GM21825 (cell line): ENCODE data around the gene UQCR10.

ENCODE experiments used
- ATAC-seq: cut with Tn5 transposase; IDR thresholded peaks from one replicate; pipeline ENCODE4 v1.9.1; 2021; ENCODE audit warnings: mild to moderate bottlenecking, moderate library complexity; ENCODE audit not compliant: unreplicated experiment

Gene UQCR10

DNA sequence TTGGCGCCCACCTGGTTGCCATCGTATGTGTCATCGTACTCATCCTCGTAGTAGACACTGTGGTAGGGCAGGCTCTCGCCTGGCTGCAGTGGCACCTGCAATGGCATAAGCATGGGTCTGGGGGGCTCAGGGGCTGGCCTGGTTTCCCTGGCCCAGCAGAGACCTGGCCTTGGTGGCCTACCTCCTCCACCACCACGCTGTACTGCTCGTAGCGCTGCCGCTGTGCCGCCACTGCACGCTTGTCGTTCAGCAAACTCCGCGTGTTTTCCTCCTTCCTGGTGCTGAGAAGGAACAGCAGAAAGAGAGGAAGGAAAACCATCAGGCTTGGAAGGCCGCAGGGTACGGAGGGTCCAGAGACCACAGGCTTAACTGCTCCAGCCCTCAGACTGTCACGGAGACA, 26.2 kb downstream of the UQCR10 start:
- no peak for ATAC-seq

DNA sequence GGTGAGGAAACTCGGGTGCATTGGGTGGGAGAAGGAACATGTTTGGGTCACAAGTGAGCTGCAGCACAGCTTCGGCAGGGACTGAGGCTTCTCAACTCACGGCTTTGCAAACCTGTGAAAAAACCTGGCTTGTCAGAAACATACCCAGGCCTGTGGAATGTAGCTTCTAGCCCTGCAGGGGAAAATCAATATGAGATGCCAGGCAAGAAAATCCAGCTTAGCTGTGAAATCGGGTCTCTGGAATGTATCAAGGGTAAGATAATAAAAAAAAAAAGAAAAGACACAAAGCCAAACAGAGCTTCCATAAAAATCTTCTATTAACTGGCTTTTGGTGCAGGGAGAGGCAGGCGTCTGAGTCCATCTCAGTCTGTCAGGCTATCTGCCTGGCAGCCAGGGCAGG, 28.5 kb downstream of the UQCR10 start:
- ATAC-seq: no peak

DNA sequence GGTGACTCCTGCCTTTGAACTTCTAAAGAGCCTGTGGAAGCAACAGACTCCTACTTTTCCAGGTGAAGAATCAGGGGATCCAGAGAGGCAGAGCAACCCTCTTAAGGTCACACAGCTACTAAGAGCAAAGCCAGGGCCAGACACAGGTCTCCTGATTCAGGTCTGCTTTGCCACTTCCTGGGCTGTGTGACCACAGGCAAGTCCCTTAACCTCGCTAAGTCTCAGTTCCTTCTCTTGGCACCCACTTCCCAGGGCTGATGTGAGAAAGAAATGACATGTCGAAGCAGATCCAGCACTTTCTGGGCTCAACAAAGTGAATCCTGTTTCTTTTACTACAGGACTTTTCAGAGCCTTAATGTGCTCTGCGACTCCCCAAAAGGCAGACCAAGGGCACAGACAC, 30.2 kb downstream of the UQCR10 start:
- ATAC-seq: no peak

DNA sequence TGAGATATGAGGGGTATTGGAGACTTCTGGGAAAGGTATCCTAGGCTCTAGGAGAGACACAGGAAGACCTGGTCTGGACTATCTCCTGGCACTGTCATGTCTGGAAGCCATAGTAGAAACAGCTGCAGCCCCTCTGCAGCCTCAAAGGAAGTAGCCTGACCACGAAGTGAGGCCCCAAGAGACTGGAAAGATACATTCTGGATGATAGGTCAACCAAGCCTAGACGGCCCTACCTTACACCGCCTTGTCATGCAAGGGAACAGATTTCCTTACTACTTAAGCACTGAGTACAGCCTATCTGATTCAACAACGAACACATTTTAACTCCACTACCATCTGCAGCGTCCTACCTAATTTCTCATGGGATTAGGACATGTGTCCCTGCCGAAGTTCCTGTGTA, 31.1 kb downstream of the UQCR10 start:
- ATAC-seq: no peak

DNA sequence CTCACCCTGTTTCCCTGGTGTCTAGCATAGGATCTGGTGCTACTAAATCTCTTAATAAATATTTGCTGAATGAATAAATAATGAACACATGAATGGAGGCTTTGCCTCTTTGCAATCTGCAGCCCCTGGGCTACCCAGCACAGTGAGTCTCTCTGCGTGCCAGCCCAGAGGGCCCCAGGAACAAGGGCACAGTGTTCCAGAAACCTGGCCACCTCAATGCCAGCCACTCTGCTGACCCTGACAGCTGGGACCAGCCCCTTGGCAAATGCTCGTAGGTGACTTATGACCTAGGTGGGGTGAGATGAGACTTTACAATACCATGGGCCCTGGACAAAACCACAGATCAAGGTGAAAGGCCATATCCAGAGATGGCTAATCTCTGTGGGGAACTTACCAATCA, 31.6 kb downstream of the UQCR10 start:
- no peak for ATAC-seq

DNA sequence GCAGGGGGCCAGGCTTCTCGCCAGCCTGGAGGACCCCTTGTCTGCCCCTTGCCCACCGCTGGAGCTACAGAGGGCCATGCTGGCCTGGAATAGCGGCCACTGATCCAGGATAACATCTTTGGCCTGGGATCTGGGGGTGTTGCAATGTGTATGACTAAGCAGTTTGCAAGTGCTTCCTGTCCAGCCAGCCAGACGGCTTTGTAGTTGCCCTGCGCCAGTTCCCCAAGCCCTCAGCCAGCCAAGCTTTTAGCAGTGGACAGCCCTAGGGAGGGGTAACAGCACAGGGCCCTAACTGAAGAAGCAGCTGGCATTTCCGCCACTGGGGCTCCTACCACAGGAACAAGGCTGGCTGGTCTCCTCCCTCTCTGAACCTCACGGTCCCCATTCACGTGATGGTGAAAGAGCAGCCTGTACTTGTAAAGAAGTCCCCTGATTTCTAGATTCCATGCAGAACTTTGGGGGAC, 32.1 kb downstream of the UQCR10 start:
- ATAC-seq: no peak

DNA sequence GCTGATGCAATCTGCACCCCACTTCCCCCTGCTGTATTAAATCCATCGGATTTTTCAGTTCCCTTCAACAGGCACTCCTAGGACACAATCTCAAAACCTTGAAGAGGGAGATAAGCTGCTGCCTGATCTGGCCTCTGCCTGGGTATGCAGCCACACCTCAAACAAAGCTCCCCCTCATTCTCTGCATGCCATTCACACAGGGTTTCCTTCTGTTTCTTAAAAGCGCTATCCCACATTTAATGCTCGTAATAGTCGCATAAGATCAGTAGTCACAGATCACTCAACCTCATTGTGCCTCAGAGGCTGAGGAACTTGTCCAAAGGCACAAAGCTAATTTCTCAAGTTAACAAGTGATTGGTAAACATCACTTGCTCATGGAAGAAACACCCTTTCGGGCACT, 34.0 kb downstream of the UQCR10 start:
- ATAC-seq: no peak

DNA sequence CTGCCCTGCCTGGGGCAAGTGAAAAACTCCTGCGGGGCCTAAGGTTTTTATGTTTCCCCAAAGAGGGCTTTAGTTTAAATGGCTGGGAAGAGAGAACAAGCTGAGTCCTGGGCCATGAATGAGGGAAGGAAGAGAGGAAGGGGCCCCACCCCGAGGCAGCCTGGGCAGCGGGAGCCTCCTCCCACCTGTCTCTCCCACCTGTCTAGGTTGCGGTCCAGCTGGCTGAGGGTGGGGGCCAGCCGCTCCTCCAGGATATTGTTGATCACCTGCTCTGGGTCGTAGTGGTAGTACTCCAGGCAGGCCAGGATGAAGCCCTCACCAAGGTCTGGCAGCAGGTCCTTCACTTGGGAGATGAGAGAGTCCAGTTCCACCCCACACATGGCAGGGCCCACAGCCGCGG, 34.6 kb downstream of the UQCR10 start:
- ATAC-seq: no peak

DNA sequence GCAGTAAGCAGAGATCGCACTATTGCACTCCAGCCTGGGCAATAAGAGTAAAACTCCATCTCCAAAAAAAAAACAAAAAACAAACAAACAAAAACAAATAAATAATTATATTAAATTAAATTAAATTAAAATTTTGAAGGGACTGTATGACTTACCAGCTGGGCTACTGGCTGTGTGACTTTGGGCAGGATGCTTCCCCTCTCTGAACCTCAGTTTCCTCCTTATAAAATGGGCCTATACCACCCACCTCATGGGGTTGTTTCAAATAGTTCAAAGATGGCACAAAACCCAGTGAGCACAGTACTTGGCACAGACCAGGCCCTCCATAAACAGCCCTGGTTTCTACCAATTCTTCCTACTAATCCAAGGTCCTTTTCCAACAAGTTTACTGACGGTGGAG, 36.0 kb downstream of the UQCR10 start:
- no peak for ATAC-seq

DNA sequence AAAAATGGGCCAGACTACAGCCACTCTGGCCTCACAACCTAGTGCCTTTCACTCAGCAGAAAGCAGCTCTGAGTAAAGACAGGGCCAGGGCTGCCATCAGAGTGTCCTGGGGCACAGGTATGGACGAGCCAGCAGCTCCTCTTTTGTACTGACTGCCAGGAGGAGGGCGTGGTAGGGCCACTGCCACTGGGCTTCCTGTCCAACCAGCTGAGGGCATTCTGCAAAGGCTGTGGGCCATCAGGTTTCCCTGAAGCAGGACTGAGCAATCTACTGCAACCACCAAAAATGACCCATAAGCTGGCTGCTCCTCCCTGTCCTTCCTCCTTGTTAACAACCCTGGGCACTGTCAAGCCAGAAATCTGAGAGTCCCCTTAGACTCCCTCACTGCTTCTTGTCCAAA, 37.8 kb downstream of the UQCR10 start:
- ATAC-seq: no peak

DNA sequence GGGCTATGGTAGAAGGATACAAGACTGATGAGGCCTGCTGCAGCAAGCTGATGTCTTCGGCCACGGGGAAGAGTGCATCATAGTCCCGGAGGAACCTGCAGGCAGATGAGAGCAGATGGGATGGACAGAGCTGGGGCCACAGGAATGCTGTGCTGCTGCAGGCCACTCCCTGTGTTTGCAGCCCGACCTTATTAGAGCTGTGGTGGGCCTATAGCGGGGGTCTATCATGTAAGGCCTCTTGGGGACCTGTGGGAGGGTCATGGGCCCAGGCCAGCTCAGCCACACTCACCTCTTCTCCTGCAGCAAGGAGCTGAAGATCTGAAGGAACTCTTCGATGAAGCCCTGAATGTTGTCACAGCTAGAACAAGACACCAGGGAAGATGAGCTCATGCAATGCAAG, 39.0 kb downstream of the UQCR10 start:
- ATAC-seq: no peak

DNA sequence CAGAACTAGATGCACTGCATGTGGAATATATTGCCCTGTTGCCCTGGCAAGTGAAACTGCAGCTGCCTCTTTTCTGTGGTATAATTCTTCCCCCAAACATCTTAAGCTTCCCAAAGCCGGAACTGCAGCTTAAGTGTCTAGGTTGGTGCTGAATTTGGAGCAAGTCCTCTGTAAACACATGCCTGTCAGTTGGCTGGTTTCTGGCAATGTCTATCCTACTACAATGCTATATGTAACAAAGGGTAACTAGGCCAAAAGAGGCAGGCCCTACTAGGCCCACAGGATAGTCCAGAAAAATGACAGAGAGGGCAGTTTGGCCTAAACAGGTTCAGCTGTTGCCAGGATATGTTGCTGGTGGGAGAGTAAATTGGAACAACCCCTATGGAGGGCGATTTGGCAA, 43.0 kb downstream of the UQCR10 start:
- ATAC-seq: no peak

DNA sequence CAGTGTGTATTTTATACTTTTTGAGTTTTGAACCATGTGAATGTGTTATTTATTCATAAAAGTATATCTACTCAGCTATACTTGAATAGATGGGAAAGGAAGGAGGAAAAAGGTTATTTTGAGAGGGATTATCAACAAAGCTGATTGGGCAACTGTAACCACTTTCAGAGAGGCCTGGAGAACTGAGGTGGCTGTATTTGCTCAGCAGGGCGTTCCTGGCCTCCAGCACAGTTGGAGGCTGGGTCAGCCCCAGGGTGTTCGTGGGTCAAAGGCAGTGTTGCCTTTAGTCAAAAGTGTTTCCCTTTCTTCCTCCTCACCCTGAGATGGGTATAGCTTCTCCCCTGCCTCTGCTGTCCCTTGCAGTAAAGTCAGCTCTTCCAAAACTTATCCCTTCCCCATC, 44.2 kb downstream of the UQCR10 start:
- ATAC-seq: no peak

DNA sequence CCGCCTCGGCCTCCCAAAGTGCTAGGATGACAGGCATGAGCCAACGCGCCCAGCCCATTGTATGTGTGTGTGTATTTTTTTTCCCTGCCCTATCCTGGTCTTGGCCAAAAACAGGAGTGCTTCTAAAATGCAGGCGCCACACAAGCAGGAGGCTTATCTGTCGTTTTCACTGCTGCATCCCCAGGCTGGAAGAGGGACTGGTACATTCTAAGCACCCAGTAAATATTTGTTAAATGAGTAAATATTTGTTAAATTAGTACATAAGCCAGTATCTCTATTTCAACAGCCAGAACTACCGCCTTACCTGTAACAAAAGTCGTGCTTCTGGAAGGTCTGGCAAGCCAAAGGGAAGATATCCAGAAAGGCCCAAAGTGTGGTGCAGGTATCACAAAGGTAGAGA, 46.0 kb downstream of the UQCR10 start:
- ATAC-seq: no peak

DNA sequence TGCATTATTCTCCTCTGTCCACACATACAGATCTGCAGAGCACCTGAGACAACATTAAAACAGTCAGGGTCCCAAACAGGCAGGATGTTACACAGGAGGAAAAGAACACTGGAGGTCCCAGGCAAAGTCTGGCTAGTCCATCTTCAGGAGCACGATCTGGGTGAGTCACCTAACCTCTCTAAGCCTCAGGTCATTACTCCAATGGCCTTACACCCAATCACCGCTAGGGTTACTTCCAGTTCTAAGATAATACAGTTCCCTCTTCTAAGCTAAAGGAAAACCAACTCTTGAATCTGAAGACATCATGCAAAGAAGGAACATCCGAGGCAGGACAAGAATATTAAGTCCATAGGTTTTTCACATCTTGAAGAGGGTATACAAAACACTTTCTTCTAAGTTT, 46.4 kb downstream of the UQCR10 start:
- ATAC-seq: no peak

DNA sequence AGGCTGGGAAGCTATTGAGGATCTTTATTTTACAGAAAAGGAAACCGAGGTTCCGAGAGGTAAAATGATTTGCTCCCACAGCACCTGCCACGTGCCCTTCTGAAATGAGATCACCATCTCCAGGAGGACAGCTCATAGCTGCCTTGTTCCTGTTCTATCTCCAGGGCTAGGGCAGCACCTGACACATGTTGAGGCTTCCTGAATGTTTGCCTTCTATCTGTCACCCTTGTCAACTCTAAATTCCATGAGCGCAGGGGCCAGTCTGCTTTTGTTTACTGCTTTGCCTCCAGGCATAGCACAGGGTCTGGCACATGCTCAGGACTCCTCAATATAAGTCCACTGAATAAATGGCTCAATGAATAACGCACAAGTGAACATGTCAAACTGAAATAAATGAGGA, 46.8 kb downstream of the UQCR10 start:
- no peak for ATAC-seq

DNA sequence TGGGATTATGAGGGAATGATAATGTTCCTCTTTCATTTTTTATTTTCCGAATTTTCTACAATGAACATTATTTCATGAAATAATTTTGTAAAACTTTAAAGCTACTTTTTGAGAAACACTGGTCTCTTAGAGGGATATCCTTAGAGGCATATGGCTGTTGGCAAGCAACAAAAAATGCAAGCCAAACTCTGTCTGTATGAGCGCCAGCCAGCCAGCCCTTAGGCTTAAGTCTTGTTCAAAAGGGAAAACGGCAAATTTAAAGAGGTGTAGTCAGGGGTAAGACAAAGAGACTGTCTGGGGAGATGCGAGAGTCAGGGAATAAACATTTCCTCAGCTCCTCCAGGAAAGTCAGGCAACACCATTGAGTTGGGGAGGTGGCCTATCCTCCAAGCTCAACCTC, 48.4 kb downstream of the UQCR10 start:
- no peak for ATAC-seq

DNA sequence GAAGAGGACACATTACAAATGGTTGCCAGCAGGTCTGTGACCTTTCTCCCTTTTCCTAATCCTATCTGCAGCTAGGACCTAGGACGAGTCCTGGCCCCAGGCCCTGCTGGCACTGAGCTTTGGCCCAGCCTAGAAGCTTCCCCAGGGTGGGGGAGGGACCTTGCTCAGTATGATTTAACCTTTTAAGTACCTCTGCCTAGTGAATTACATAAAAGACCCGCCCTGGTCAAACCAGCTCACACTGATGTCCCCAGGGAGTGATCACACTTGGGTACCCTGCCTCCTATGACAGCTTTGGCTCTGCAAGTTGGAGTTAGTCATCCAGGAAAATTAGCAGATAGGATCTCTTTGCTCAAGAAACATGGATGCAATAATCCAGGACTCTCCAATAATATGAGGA, 49.0 kb downstream of the UQCR10 start:
- ATAC-seq: no peak

DNA sequence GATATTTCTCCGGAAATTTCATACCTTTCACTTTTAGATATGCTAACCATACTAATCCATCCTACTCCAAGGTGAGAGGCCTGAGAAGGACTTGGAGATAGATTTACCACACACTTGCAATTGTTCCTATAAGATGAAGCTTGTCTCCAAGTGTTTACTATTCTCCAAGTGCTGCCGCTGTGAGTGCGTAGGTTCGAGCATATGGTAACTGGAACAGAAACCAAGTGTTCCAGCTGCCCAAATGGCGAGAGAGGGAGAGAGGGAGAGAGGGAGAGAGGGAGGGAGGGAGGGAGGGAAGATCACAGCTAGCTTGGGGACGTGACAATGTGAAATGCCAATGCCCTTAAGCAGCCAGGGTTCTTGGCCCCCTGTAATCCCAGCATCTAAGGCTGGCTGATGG, 49.4 kb downstream of the UQCR10 start:
- no peak for ATAC-seq

DNA sequence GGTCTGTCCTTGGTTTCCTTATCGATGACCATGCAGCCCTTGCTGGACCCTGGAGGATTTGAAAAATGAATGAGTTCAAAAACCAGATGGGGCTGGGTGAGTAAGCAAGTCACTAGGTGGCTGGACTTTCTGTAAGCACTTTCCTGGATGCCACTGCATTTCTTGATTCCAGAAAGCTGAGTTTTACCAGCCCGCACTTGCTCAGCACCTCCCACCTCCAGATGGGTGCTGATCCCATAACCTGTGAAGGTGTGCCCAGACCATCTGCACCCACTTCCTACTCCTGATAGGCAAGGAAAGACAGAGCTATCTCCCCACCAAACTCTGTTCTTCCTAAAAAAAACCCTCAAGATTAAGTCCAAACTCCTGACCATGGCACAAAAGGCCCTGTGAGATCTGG, 49.8 kb downstream of the UQCR10 start:
- ATAC-seq: no peak

DNA sequence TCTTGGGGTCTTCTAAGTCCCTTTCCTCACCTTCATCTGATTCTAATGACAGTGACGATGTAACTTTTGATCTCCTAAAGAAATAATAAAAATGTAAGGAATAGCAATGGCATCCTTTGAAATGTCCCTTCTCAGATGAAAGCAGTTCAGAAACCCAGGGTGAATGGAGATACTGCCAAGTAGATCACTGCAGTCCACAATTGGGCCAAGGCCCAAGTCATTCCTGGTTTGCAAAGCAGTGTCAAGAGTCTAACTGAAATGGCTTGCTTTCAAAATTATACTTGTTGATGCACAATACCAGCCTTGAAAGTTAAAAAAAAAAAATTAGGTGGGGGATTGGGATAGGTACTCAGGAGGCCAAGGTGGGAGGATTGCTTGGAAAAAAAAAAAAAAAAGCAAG, 50.6 kb downstream of the UQCR10 start:
- no peak for ATAC-seq

DNA sequence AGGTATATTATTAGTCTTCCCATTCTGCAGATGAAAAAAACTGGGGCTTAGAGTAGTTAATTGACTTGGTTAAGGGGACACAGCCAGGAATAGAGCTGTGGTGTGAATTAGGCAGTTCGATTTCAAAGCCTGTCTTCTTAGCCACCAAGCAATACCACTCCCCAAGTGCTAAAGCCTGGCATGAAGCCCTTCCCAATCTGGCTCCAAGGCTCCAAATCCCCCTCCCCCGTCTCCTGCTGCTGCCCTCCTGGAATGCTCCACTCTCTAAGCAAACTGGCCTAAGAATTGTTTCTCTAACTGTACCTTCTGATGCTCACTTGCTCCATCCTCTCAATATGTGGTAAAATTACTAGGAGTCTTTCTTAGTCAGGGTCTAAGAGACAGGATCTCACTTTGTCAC, 52.3 kb downstream of the UQCR10 start:
- ATAC-seq: no peak
